ENCODE measurements around the gene CRYBA1.
"Not testable (repeated sequence)": the region's sequence is repeated elsewhere in the genome, so short reads cannot be mapped to it uniquely, and the experiment has no call there.

The CRYBA1 gene

GRCh38 chr17:29237476-29238132, 9.1 kb upstream of the CRYBA1 start:
- DNase-seq (ENCODE audit: low spot score), result no peak

GRCh38 chr17:29238133-29238850, 8.4 kb upstream of the CRYBA1 start:
- DNase-seq (ENCODE audit: low spot score), result no peak

- no peak for DNase-seq (ENCODE audit: low spot score)
Measured at GRCh38 chr17:29240477-29240876, 6.2 kb upstream of the CRYBA1 start.

- DNase-seq (ENCODE audit: low spot score), result peak; percentile 58
Measured at GRCh38 chr17:29240968-29241963, 5.4 kb upstream of the CRYBA1 start.

- no peak for DNase-seq (ENCODE audit: low spot score)
Measured at GRCh38 chr17:29242051-29242450, 4.6 kb upstream of the CRYBA1 start.

- no peak for DNase-seq (ENCODE audit: low spot score)
Measured at GRCh38 chr17:29242790-29243189, 3.9 kb upstream of the CRYBA1 start.

GRCh38 chr17:29243792-29244191, 2.9 kb upstream of the CRYBA1 start:
- DNase-seq (ENCODE audit: low spot score), result peak; percentile 55

- DNase-seq (ENCODE audit: low spot score), result no peak
Measured at GRCh38 chr17:29245401-29245800, 1.3 kb upstream of the CRYBA1 start.

- DNase-seq (ENCODE audit: low spot score), result no peak
Measured at GRCh38 chr17:29247219-29247618, 560 bp downstream of the CRYBA1 start.

GRCh38 chr17:29248845-29249244, 2.2 kb downstream of the CRYBA1 start:
- no peak for DNase-seq (ENCODE audit: low spot score)

GRCh38 chr17:29250666-29251065, 4.0 kb downstream of the CRYBA1 start:
- no peak for DNase-seq (ENCODE audit: low spot score)

- DNase-seq (ENCODE audit: low spot score), result no peak
Measured at GRCh38 chr17:29251184-29251583, 4.5 kb downstream of the CRYBA1 start.

GRCh38 chr17:29252101-29252791, 5.6 kb downstream of the CRYBA1 start:
- DNase-seq (ENCODE audit: low spot score), result peak; percentile 58

GRCh38 chr17:29253037-29253436, 6.4 kb downstream of the CRYBA1 start:
- DNase-seq (ENCODE audit: low spot score), result no peak

- DNase-seq (ENCODE audit: low spot score), result no peak
Measured at GRCh38 chr17:29255926-29256522, 9.4 kb downstream of the CRYBA1 start.

GRCh38 chr17:29256735-29257466, 10.2 kb downstream of the CRYBA1 start:
- DNase-seq (ENCODE audit: low spot score), result no peak

- no peak for DNase-seq (ENCODE audit: low spot score)
Measured at GRCh38 chr17:29257756-29258155, 11.1 kb downstream of the CRYBA1 start.

- no peak for DNase-seq (ENCODE audit: low spot score)
Measured at GRCh38 chr17:29263916-29264315, 17.3 kb downstream of the CRYBA1 start.

GRCh38 chr17:29271980-29272379, 25.3 kb downstream of the CRYBA1 start:
- not testable (repeated sequence) for DNase-seq (ENCODE audit: low spot score)

GRCh38 chr17:29273924-29274323, 27.3 kb downstream of the CRYBA1 start:
- no peak for DNase-seq (ENCODE audit: low spot score)

- no peak for DNase-seq (ENCODE audit: low spot score)
Measured at GRCh38 chr17:29278692-29279091, 32.0 kb downstream of the CRYBA1 start.

Measured in iPS-NIHi11 (cell line).